ENCODE measurements around the gene IFITM2.
"Not testable (repeated sequence)": the region's sequence is repeated elsewhere in the genome, so short reads cannot be mapped to it uniquely, and the experiment has no call there.

The IFITM2 gene

DNA sequence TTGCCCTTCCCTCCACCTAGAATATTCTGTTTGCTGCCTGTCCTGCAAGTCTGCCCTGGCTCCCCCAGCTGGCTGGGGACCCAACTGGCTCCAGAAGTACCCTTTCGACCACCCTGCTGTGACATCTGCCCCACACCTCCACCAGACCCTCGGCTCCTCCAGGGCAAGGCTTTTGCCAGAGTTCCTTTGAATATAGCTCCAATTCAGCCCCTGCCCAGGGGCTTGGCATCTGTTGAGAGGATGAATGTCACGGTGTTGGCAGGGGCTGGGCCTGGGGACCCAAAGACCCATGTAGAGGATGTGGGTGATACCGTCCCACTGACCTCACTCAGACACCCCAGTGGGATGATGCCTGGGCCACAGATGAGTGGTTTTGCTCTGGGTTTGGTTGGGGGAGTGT, 25.4 kb upstream of the IFITM2 start:
- no peak for DNase-seq

DNA sequence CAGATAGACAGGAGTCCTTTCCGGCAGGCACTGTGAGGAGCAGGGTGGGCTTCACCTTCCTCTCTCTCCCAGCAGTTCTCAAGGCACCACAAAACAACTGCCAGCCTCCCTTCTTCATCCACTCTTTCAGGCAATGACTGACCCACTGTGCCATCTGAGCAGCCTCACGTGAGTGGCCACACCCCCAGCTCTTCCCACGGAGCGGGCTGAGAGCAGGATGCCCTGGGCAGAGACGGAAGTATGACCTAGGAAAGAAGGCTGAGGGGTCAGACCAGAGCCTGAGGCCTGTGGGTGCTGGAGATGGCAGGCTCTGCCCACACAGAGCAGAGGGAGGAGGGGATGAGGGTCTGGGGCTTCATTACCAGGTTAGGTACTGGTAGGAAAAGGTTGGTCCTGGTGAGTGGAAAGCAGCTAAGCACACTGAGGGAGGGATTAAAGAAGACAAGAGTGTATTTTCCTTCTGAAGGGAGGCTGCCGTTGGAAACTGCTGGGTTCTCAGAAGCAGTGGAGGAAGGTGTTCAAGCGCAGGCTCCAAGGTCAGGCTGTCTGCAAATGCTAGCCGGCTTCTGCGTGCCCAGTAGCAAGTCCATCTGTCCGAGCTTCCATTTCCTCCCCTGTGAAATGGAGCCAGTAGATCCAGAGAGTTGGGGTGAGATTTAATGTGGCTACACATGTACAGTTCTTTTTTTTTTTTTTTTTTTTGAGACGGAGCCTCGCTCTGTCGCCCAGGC, 24.8 kb upstream of the IFITM2 start:
- DNase-seq, result no peak

DNA sequence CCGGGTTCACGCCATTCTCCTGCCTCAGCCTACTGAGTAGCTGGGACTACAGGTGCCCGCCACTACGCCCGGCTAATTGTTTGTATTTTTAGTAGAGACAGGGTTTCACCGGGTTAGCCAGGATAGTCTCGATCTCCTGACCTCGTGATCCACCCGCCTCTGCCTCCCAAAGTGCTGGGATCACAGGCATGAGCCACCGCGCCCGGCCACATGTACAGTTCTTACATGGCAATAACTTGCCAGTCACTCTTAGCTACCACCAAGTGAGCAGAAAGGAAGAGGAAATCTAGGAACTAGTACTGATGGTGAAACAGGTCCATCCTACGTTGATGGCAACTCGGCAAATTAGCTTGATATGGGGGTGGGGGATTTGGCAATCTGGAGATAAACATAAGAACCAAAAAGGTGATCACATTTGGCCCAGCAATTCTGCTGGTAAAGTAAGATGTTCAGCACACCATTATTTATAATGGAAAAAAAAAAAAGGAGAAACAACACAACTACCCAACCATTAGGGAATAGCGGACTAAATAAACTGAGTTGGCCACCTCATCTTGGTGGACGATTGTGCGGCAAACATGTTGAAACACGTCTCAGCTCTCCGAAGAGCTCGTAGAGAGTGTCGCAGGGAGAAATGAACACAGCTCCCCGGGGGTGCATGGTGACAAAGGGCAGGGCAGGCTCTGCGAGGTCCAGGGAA, 24.1 kb upstream of the IFITM2 start:
- no peak for DNase-seq

DNA sequence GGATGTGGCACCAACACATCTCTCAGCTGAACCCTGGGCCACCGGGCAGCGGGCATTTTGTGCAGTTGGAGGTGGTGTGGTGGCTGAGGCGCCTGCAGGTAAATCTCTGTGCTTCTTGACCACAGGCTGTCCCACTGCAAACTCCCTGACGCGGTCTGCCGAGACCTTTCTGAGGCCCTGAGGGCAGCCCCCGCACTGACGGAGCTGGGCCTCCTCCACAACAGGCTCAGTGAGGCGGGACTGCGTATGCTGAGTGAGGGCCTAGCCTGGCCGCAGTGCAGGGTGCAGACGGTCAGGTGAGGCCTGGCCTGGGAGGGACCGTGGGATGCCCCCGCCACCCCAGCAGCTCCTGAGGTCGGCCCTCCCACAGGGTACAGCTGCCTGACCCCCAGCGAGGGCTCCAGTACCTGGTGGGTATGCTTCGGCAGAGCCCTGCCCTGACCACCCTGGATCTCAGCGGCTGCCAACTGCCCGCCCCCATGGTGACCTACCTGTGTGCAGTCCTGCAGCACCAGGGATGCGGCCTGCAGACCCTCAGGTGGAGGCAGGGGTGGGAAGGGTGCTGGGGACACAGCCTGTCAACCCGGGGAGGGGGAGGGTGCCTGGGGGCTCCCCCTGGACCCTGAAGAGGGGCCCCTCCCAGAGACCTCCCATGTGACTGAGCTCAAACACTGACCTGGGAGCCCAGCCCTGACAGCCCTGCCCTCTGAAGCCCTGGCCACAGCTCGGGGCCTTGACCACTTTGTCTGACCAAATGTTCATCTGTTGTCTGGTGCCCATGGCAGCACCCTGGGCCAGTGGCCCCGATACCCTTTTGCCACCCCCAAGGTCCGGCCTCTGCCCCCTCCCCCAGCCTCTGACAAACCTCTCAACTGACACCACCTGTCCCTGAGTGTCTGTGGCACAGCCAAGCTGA, 23.3 kb upstream of the IFITM2 start:
- no peak for DNase-seq

DNA sequence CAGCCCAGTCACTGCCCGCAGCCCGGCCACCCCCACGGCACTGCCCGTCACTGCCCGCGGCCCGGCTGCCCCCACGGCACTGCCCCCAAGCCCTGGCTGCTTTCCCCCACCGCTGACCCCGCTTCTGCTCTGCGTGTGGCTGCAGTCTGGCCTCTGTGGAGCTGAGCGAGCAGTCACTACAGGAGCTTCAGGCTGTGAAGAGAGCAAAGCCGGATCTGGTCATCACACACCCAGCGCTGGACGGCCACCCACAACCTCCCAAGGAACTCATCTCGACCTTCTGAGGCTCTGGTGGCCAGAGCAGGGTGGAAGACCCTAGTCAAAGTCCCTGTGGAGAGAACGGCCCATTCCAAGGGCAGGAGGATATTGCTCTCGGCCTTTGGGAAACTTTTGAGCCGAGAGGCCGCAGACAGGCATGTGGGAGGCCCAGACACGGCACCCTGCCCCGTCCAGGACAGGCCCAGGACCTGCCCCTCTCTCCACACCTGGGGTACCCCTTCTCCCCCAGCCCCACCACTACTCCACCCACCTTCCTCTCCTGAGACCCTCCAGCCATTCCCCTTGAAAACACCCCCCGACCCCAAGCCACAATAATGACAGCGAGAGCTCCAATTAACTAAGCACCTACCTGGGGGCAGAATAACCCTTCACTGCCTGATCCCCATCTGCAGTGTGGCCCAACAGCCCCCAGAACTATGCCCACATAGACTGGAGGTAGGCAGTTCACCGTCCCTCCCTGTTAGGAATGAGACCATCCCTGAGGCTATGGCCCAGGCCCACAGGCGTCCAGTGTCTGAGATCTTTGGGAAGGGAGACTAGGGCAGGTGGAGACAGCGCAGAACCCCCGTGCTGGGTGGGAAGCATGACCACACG, 22.4 kb upstream of the IFITM2 start:
- no peak for DNase-seq

DNA sequence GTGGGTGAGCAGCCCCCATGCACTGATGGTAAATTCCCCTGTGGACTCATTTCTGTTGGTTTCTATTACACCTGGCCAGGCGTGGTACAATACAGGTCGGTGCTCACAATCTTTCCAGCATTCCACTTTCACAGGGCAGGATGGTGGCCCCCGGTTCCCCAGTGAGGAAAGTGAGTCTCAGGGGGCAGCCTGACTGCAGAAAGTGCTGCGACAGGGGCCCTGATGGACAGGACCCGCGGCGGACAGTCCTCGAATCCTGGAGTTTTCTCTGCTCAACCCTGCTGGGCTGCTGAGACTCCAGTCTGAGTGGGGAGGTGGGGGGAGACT, 21.8 kb upstream of the IFITM2 start:
- no peak for DNase-seq

DNA sequence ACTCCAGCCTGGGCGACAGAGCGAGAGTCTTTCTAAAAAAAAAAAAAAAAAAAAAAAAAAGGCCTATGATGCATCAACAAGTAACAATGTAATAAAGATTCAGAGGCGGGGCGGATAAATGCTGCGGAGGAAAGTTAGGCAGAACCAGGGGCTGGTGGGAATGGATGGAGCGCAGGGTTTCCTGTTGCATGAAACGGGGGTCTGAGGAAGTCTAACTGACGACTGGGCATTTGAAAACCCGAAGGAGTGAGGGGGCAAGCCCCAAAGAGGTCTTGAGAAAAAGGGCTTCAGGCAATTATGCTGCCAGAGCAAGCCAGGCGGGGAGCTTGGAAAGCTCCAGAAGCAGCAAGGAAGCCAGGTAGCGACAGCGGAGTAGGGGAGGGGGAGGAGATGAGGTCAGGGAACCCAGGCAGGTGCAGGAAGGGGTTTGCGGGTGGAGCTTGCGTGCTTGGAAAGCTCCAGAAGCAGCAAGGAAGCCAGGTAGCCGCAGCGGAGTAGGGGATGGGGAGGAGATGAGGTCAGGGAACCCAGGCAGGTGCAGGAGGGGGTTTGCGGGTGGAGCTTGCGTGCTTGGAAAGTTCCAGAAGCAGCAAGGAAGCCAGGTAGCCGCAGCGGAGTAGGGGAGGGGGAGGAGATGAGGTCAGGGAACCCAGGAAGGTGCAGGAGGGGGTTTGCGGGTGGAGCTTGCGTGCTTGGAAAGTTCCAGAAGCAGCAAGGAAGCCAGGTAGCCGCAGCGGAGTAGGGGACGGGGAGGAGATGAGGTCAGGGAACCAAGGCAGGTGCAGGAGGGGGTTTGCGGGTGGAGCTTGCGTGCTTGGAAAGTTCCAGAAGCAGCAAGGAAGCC, 20.4 kb upstream of the IFITM2 start:
- not testable (repeated sequence) for DNase-seq

DNA sequence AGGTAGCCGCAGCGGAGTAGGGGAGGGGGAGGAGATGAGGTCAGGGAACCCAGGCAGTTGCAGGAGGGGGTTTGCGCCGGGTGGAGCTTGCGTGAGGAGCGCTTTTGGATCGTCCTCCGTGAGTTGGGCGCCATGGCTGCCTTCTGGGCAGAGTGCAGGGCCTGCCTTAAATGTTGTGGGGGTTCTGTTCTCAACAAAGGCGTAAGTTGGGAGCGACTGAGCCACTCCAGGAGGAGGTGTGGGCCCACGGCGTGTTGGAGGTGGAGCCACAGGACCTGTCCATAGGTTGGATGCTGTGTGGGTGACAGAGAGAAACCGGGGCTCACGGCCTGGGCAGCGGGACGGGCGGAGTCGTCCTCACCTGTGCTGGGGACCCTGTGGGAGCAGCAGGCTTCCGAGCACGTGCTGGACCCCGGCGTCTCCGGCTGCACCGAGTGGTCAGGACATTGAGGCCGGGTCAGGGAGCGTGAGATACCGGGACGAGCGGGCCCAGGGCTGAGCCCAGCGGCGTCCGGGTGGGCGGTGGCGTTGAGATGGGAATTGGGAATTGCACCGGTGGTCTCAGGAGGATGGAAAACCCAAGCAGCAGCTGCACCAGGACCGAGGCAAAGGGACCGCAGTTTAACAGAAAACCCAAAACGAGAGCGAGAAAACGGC, 19.7 kb upstream of the IFITM2 start:
- DNase-seq, result no peak

DNA sequence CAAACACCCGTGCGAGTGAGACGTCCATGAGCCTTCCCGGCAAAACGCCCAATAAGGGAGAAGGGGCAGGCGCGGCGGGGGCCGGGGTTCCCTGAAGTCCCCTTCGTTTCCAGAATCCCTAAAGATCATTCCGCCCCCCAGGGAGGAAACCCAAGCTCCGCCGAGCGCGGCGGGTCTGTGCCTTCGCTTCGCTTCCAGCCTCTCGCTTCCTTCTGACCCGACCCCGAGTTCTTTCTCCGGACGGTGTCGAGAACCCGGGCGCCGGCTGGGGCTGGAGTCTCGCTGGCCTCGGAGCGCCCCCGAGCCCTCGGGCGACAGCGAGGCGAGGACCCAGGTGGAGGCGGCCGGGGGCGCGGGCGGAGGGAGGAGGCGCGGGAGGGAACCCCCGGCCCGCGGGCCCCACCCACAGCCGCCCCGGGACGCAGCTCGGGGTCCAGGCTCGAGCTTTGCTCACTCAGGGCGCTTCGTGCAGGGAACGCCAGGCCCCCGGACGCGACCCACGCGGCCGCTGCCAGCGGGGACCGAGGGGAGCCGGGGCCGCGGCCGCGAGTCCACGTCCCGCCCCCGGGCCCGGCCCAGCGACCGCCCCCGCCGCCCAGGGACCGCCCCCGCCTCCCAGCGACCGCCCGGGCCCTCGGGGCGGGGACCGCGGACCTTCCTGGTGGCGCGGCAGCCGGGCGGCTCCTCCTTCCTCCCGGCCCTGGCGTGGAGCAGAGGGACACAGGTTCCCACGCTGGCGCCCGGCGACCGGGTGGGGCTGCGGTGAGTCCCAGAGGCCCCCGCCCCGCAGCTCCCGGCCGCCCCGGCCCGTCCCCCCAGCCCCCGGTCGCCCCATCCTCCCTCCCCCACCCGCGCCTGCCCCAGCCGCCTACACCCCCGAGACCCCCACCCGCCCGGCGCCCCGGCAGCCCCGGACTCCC, 18.9 kb upstream of the IFITM2 start, which contains the start of gene PGGHG:
Gene PGGHG (plus strand): TSS at position 649 of the 920 bp plus-strand sequence. CDS start 691 bp downstream, outside the sequence.
- DNase-seq, result peak; percentile 12

DNA sequence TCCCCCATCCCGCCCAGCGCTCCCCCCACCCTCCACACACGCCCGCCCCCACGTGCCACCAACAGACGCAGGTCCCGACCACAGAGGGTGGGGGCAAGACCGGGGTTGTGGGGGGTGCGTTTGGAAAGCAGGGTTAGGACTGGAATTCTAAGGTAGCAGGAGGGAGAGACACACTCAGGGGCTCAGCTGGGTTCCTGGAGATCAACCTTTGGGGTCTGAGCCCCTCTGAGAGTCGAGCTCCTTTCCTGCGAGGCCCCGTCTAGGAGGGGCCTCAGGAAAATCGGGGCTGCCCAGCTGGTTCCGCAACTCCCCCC, 18.3 kb upstream of the IFITM2 start:
- DNase-seq, result no peak

DNA sequence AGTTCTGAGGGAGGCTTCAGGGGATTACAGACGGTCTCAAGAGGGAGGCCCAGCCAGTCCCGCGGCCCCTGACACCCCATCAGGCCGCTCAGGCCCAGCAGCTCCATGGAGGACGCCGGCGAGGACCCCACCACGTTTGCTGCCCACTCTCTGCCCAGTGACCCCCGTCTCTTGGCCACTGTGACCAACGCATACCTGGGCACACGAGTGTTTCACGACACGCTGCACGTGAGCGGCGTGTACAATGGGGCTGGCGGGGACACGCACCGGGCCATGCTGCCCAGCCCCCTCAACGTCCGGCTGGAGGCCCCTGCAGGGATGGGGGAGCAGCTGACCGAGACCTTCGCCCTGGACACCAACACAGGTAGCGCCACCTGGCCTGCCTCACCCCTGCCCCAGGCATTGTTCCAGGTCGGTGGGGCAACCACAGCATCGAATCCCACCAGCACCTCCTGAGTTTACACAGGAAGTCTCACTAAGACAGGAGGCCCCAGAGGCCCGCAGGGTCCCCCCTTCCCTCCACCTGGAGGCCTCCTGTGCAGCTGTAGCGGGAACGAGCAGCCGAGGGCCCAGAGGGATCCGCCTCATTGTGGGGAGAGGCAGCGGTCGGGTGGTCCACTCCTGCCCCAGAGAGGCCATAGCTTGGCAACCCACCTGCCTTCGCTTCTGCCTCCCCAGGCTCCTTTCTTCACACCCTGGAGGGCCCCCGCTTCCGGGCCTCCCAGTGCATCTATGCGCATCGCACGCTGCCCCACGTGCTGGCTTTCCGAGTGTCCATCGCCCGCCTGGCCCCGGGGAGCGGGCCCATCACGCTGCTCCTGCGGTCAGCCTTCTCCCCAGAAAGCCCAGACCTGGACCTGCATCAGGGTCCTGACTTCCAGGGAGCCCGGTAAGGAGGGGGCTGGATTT, 17.6 kb upstream of the IFITM2 start:
- no peak for DNase-seq

DNA sequence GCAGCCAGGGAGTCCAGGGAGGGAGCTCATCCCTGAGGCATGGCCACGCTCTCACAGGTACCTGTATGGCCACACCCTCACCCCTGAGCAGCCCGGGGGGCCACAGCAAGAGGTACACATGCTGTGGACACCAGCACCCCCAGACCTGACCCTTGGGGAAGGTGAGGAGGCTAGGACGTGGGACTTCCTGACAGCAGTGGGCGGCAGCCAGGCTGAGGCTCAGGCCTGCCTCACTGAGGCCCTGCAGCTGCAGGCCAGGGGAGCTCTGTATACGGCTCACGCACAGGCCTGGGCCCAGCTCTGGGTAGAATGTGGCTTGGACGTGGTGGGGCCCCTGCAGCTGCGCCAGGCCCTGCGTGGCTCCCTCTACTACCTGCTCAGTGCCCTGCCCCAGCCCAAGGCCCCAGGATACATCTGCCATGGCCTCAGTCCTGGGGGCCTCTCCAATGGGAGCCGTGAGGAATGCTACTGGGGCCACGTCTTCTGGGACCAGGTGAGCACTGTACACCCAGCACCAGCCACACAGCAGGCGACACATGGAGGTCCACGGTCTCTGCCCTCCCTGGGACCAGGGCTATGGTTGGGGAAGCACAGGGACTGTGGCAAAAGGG, 16.9 kb upstream of the IFITM2 start:
- DNase-seq, result no peak

DNA sequence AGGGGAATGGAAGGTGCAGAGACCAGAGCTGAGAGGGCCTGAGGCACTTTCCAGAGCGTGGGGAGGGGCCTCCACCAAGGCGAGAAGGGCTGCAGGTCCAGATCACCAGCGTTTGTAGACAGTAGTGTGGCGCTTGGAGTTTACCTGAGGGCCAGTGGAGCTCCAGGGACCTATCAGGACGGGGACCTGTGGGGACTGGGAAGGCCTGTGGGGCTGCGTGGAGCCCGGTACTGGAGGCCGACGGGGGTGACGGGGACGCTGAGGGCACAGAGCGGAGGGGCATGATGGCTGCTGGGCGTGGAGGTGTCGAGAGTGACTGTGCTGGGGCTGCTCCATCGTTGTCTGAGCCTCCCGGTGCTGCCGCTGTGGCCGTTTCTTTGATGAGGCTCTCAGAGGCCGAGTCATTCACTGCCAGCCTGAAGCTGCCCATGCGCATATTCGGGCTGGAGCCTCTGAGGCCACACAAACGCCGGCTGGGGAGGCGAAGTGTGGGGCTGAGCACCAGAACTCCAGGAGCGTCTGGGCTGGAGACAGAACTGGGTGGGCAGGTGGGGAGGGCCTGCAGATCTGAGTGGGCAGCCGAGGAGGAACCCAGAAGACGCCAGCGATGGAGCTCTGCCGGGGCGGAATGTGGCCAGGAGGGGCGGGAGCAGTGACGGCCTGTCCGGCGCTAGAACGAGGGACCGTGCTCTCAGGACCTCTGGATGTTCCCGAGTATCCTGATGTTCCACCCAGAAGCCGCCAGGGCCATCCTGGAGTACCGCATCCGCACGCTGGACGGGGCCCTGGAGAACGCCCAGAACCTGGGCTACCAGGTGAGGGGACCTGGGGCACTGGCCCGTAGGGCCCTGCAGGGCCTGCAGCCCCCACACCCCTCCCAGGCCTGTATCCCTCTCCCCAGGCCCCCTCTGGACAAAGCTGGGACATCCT, 16.1 kb upstream of the IFITM2 start:
- DNase-seq, result no peak

DNA sequence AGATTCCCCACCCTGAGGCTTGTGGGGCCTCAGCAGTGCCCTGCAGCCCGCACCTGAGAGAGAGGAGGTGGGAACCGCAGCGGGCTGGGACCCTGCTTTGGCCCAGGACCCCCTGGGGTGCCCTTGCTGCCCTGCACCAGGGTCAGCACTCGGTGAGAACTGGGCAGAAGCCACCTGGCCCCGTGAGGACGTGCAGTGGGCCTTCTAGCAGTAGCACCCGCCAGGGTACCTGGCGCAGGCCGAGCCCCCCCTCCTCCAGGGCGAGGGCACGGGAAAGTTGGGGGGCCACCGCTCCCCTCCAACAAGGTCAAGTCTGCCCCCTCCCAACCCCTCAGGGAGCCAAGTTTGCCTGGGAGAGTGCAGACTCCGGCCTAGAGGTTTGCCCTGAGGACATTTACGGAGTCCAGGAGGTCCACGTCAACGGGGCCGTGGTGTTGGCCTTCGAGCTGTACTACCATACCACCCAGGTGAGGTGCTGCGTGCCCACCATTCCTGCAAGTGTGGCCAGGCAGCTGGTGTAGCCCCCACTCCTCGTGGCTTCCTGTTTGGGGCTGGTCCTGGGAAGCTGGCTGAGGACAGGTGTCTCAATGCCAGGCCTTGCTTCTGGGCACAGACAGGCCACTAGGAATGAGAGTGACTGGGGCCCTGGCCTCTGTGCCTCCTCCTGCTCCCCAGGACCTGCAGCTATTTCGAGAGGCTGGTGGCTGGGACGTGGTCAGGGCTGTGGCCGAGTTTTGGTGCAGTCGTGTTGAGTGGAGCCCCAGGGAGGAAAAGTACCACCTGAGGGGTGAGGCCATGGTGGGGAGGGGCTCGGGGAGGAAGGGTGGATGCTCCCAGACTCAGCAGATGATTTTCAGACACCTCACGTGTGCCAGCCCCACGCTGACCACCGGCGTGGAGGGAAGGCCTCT, 15.2 kb upstream of the IFITM2 start:
- no peak for DNase-seq

DNA sequence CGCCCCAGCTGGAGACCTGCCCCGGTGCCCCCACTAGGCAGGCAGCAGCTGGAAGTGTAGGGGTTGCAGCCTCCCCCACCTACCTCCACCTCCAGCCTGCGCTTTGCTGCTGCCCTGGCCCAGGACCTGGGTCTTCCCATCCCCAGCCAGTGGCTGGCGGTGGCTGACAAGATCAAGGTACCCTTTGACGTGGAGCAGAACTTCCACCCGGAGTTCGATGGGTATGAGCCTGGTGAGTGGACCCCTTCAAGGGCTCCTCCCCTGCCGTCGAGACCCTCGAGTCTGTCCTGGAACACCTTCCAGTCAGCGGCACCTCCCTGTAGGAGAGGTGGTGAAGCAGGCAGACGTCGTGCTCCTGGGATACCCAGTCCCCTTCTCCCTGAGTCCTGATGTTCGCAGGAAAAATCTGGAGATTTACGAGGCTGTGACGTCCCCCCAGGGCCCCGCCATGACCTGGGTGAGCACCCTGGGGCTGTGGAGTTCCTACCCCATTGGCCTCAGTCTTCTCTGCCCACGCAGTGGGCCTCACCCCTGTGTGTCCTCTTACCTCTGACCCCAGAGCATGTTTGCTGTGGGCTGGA, 14.3 kb upstream of the IFITM2 start:
- no peak for DNase-seq
